Activated CD4-positive, alpha-beta T cell treated with anti-CD3 and anti-CD28 coated beads, Interleukin-2, amount 10 ng/mL, durations not matched to agents 7 days and 5 days (primary cell): ENCODE results near the gene ADIRF. TPM values are rescaled to one million over a fixed set of nuclear protein-coding genes. Genes with fewer than 3 reads are reported as not detected.

Experiments used
- CTCF ChIA-PET: fragments of 350-600 bp; sonication (Branson Sonifier 250); formaldehyde crosslinking; loops from one replicate; lab custom pipeline; 2021; ENCODE audit warnings: antibody characterized with exemption; lab: Charles Lee
- POLR2A ChIA-PET: fragments of 350-600 bp; sonication (Branson Sonifier 250); formaldehyde crosslinking; loops from one replicate; lab custom pipeline; 2021; ENCODE audit warnings: antibody characterized with exemption; lab: Charles Lee
- DNase-seq: peaks from one replicate; pipeline ENCODE4 v3.0.0-alpha.2; 2020
- H3K27ac Mint-ChIP-seq: one replicate; pipeline ENCODE4 v1.8.0; 2021; ENCODE audit warnings: mild to moderate bottlenecking, moderate library complexity, mixed read lengths
- H3K27me3 Mint-ChIP-seq: one replicate; pipeline ENCODE4 v1.8.0; 2021; ENCODE audit warnings: mixed read lengths
- H3K36me3 Mint-ChIP-seq: one replicate; pipeline ENCODE4 v1.8.0; 2021; ENCODE audit warnings: low read depth, mixed read lengths
- H3K4me1 Mint-ChIP-seq: one replicate; pipeline ENCODE4 v1.8.0; 2021; ENCODE audit warnings: mixed read lengths
- H3K4me3 Mint-ChIP-seq: one replicate; pipeline ENCODE4 v1.8.0; 2021; ENCODE audit warnings: mild to moderate bottlenecking, moderate library complexity, mixed read lengths
- H3K9me3 Mint-ChIP-seq: one replicate; pipeline ENCODE4 v1.8.0; 2021; ENCODE audit warnings: mixed read lengths
- total RNA-seq, 2 experiments: library from RNA; stranded (reverse); gene quantifications; one replicate each; pipeline ENCODE4 v1.2.3, GENCODE V29; 2021

Gene ADIRF
- total RNA-seq, 2 experiments from 2014 or later = not detected

DNA sequence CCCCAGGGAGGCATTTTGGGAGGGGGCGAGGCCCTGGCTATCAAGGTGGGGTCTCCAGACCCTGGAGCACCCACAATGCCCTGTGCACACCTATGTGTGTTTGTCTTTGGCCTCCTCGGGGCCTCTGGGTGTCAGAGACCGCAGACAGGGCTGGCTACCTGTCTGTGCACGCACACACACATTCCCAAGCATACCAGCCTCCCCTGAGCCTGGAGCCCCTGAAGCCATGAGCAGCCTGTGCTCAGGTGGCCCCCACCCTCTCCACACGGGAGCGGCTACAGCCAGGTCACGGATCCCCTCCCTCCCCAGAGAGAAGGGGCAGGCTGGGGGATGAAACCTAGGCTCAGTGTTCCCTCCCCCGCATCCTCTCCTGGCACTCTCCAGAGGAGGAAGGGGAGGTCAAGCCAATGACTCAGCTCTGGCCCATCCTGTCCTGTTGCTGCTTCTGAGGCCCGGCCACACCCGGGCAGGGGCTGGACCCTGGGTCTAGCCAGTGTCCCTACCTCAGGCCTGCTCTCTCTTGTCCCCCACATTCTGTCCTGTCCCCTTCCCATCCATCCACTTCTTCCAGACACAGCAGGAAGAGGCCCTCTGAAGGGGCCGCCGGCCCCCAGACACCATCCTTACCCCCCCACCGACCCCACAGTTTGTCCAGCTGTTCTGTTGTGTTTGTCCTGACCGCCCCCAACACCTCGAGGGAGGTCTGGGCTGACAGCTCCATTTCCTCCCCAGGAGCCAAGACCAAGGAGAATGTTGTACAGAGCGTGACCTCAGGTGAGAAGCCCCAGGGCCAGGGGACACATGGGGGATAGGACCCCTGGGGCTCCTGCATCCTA is 9.2 kb upstream of the ADIRF start:
- Mint-ChIP-seq H3K36me3 (no peaks in the 10 kb centered on the region), H3K4me3 (no peak overlapping the region), H3K4me1 (peaks cover 3% of the 10 kb centered on the region), H3K27ac (peak overlapping the region; percentile 50), H3K9me3 (peaks cover under 1% of the 10 kb centered on the region), H3K27me3 (no peaks in the 10 kb centered on the region)
- POLR2A ChIA-PET = no interaction called here
- CTCF ChIA-PET = interaction anchor here (2.0 to 2.3 kb wide), 2 partner anchors 10 to 20 kb away, joined by 12 to 14 read pairs; no protein-coding TSS in a partner anchor
- DNase-seq = no peak

DNA sequence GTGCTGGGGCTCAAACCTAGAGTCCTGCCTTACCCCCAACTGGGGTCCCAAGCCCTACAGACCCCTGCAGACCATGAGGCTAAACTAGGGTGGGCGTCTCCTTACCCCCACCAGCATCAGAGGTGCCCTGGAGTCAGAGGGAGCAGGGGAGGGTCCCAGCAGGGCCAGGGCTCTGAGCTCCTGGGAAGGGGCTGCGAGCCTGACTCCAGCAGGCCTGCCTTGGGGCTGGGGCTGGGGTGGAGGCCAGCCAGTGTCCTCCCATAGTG is 8.6 kb upstream of the ADIRF start:
- H3K36me3 Mint-ChIP-seq = no peaks in the 10 kb centered on the region
- POLR2A ChIA-PET = no interaction called here
- DNase-seq = no peak
- CTCF ChIA-PET = interaction anchor here (1.2 to 2.3 kb wide), 3 partner anchors 10 to 271 kb away, joined by 3 to 14 read pairs (median 12); no protein-coding TSS in a partner anchor
- no peaks in the 10 kb centered on the region for H3K27me3 Mint-ChIP-seq
- no peak overlapping the region for H3K27ac Mint-ChIP-seq
- H3K4me1 Mint-ChIP-seq = peaks cover 3% of the 10 kb centered on the region
- H3K9me3 Mint-ChIP-seq = no peaks in the 10 kb centered on the region
- H3K4me3 Mint-ChIP-seq = no peak overlapping the region

DNA sequence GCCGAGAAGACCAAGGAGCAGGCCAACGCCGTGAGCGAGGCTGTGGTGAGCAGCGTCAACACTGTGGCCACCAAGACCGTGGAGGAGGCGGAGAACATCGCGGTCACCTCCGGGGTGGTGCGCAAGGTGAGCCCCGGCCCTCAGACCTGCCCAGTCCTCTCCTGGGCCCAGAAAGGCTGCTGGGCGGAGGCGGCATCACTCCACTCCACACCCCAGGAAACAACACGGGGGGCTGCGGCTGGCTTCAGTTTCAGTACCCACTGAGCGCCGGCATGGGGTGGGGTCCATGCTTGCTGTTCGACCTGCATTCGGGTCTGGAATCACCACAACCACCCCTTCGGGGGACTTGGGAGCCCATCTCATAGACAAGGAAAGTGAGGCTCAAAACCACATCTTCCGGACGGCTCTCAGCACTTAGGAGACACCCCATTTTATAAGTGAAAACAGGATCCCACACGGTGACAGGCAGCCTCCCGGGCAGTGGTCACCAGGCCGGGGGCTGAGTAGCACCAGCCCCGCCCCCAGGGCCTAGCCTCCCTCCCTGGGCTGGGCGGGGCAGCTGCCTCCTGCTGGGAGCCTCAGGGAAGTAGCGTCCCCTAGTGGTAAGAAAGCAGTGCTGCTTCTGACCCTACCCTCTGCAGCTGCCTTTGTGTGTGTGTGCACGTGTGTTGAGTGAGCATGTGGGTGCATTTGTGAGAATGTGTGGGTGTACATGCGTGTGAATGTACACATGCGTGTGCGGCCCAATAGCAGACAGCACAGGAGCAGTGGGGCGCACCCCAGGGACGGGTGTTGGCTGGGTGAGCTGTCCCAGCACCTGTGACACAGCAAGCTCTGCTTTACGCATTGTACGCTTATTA is 8.0 kb upstream of the ADIRF start:
- Mint-ChIP-seq H3K4me3 (no peak overlapping the region), H3K4me1 (peaks cover 3% of the 10 kb centered on the region), H3K9me3 (no peaks in the 10 kb centered on the region), H3K27ac (no peak overlapping the region), H3K36me3 (no peaks in the 10 kb centered on the region), H3K27me3 (no peaks in the 10 kb centered on the region)
- CTCF ChIA-PET = interaction anchor here (0.6 to 2.3 kb wide), 9 partner anchors 9 to 272 kb away, joined by 3 to 14 read pairs (median 4); no protein-coding TSS in a partner anchor
- peak; percentile 42 for DNase-seq
- POLR2A ChIA-PET = no interaction called here

DNA sequence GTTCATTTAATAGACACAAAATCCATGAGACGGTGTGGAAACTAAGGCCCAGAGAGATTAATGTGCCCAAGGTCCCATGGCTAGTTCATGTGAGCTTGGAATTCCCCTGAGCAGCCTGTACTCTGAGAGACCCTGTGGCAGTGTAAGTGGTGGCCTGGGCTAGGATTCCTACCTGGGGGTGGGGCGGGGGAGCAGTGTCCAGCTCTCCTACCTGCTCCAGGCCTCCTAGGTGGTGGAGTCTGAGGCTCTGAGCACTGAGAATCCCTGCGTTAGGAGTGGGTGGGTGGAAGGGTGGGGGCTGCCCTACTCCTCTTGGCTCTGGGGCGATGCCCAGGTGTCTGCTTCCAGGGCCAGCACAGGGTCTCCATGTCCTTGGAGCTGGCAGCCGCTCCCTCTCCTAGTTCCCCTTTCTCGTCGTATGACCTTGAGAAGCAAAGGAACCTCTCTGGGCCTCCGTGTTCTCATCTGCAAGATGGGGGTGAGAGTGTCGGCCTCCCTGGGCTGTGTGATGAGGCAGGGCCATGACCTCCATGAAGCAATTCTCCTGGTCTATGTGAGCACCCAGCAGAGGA is 7.3 kb upstream of the ADIRF start:
- CTCF ChIA-PET = interaction anchor here (0.6 to 2.3 kb wide), 8 partner anchors 8 to 272 kb away, joined by 3 to 14 read pairs (median 4); no protein-coding TSS in a partner anchor
- Mint-ChIP-seq H3K4me3 (no peak overlapping the region), H3K4me1 (peaks cover 7% of the 10 kb centered on the region), H3K27ac (no peak overlapping the region), H3K9me3 (no peaks in the 10 kb centered on the region), H3K27me3 (no peaks in the 10 kb centered on the region), H3K36me3 (no peaks in the 10 kb centered on the region)
- DNase-seq = no peak
- POLR2A ChIA-PET = no interaction called here

DNA sequence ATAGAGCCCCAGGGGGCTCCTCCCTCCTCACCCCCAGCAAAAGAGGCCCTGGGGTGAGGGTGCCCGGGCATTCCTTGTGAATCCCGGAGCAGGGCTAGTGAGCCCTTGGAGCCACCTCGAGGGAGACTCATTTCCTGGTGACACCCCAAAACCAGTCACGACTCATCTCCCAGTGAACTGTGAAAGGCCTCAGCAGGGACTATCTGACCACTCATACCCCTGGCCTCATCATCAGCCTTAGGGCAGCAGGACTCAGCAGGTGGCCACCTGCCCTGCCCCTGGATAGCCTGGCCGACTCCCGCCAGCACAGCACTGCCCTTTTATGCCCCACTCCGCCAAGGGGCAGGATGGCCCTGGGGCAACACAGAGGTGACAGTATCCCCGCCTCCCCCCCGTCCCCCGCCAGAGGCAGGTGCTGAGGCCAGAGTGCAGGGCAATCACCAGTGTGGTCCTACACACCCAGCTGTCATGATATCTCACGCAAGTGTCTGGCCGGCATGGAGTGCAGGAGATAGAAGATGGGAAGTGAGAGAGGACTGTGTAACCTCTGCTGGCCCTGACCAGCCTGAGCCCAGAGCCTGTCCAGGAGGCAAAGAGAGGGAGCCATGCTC is 6.7 kb upstream of the ADIRF start:
- ChIA-PET POLR2A (no interaction called here), CTCF (interaction anchor here (0.6 kb wide), 1 partner anchor 22 kb away, joined by 3 read pairs; no protein-coding TSS in a partner anchor)
- Mint-ChIP-seq H3K9me3 (no peaks in the 10 kb centered on the region), H3K27me3 (no peaks in the 10 kb centered on the region), H3K27ac (no peak overlapping the region), H3K4me3 (no peak overlapping the region), H3K36me3 (no peaks in the 10 kb centered on the region), H3K4me1 (peaks cover 14% of the 10 kb centered on the region)
- DNase-seq = no peak

DNA sequence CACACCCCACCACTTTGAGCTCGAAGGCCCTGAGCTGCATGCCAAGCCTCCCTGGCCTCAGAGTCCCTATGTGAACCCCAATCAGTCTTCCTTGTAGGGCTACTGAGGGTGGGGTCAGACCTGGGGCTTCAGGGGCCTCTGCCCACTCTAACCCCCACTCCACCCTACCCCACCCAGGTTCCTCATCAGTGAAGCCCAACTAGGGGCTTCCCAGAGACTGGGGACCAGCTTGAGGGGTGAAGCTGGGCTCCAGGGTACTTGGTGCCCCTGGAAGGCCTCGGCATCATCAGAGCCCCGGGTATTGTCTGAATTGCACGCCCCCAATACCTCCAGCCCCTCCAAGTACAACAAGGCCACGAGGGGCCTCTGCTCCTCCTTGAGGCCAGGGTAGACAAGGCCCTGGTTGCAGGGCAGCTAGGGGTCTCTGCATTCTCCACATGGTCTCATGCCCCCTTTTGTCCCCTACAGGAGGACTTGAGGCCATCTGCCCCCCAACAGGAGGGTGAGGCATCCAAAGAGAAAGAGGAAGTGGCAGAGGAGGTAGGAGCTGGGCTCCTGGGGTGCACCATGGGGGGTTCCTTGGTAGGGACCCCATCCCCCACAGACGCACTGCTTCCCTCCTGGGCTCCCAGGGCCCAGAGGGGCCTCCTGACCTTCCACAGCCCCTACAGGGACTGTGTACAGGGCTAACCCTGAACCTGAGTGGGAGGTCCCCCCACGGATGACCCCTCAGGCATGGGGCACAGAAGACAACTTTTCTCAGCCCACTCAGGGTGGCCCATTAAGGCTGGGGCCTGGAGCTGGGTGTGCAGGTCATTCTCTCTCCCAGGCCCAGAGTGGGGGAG is 5.9 kb upstream of the ADIRF start:
- CTCF ChIA-PET = interaction anchor here (0.5 to 1.3 kb wide), 4 partner anchors 8 to 276 kb away, joined by 3 to 4 read pairs (median 3); no protein-coding TSS in a partner anchor
- Mint-ChIP-seq H3K27me3 (no peaks in the 10 kb centered on the region), H3K27ac (no peak overlapping the region), H3K9me3 (no peaks in the 10 kb centered on the region), H3K4me1 (peaks cover 15% of the 10 kb centered on the region), H3K36me3 (no peaks in the 10 kb centered on the region), H3K4me3 (no peak overlapping the region)
- POLR2A ChIA-PET = no interaction called here
- no peak for DNase-seq

DNA sequence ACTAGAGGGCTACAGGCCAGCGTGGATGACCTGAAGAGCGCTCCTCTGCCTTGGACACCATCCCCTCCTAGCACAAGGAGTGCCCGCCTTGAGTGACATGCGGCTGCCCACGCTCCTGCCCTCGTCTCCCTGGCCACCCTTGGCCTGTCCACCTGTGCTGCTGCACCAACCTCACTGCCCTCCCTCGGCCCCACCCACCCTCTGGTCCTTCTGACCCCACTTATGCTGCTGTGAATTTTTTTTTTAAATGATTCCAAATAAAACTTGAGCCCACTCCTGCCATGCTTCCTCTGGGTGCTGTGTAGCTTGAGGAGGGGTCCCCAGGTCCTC is 5.3 kb upstream of the ADIRF start:
- CTCF ChIA-PET = interaction anchor here (0.5 to 1.3 kb wide), 3 partner anchors 9 to 276 kb away, joined by 3 to 4 read pairs (median 3); no protein-coding TSS in a partner anchor
- POLR2A ChIA-PET = no interaction called here
- H3K4me1 Mint-ChIP-seq = peaks cover 18% of the 10 kb centered on the region

DNA sequence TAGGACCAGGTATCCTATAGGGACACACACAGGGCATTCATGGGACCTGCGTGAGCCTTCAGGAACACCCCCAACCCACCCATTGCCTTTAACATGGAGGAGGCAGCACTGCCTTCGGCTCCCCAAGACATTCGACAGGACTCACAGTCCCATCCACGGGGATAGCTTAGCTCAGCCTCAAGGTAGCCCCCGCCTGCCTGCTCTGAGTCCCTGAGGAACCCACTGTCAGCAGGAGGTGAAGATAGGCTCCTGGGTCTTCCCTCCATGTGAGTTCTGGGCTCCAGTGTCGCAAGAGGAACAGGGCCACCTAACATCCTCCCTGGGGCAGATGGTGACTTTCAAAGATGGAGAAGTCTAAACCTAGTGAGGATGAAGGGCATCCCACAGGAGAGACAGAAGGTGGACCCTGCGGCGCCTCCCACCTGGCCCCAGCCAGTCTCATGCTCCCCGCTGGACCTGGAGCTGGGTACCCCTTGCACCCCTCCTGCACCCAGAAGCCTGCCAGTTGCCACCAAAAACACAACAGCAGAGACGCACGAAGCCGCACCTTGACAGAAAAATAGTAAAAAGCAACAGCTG is 4.9 kb upstream of the ADIRF start:
- ChIA-PET CTCF (interaction anchor here (1.3 to 1.5 kb wide), 2 partner anchors 11 to 18 kb away, joined by 4 to 5 read pairs; no protein-coding TSS in a partner anchor), POLR2A (no interaction called here)
- no peaks in the 10 kb centered on the region for H3K9me3 Mint-ChIP-seq
- H3K27ac Mint-ChIP-seq = no peak overlapping the region
- no peak for DNase-seq
- H3K36me3 Mint-ChIP-seq = no peaks in the 10 kb centered on the region
- peaks cover 6% of the 10 kb centered on the region for H3K27me3 Mint-ChIP-seq
- no peak overlapping the region for H3K4me3 Mint-ChIP-seq
- H3K4me1 Mint-ChIP-seq = peaks cover 18% of the 10 kb centered on the region

More for the DNA sequence above, 5.3 kb upstream of the ADIRF start:
- DNase-seq = no peak
- Mint-ChIP-seq H3K4me3 (no peak overlapping the region), H3K36me3 (no peaks in the 10 kb centered on the region), H3K27ac (no peak overlapping the region), H3K9me3 (no peaks in the 10 kb centered on the region), H3K27me3 (peaks cover 5% of the 10 kb centered on the region)

DNA sequence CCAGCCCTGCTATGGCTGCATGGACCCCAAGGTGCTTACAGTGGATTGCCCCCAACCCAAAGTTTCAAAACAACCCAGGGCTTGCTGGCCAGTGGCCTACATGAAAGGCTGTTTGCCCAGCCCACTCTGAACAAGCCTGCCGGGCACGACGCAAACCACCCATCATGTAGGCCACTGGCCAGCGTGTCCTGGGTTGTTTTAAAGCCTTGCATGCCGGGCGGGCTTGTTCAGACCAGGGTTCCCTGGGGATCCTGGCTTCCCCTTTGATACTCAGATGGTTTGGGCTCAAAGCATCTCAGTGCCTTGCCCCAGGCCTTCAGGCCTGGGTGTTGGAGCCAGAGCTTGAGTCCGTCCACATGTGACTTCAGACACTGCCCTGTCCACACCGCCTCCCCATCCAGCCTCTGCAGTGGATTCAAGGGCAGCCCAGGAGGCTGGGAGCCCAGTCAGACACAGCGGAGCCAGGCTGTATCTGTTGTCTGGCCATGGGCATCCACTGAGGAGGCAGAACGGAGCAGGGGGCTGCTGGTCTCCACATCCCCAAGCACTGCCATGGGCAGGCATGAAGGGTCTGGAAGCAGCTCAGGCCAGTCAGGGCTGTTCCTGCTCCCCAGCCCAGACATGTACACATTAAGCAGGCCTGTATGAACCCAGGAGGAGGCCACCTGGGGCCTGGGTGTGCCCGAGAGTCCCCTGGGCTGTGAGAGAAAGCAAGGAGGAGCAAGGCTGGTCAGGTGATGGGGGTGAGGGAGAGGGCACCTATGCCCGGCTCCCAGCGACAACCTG is 4.0 kb upstream of the ADIRF start:
- no peak for DNase-seq
- Mint-ChIP-seq H3K4me3 (no peak overlapping the region), H3K9me3 (no peaks in the 10 kb centered on the region), H3K27me3 (peaks cover 12% of the 10 kb centered on the region), H3K27ac (no peak overlapping the region), H3K4me1 (peaks cover 18% of the 10 kb centered on the region), H3K36me3 (no peaks in the 10 kb centered on the region)
- ChIA-PET CTCF (interaction anchor here (1.5 kb wide), 1 partner anchor 12 kb away, joined by 5 read pairs; no protein-coding TSS in a partner anchor), POLR2A (no interaction called here)

DNA sequence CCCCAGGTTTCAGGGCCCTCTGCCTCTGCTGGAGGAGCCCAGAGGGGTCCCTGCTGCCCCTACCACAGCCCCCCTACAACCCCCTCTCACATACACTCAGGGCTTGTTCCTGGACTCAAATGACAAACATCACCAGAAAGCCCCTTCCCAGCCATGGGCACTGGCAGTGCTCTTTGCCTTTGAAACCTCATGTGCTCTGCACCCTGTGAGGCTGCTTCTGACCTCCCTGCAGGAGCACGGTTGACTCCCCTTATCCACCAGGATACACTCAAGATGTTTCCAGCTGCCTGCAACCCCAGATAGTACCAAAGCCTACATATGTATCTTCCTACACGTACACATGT is 3.5 kb upstream of the ADIRF start:
- Mint-ChIP-seq H3K4me3 (no peak overlapping the region), H3K36me3 (no peaks in the 10 kb centered on the region), H3K4me1 (peaks cover 18% of the 10 kb centered on the region), H3K27me3 (peaks cover 15% of the 10 kb centered on the region), H3K9me3 (no peaks in the 10 kb centered on the region), H3K27ac (no peak overlapping the region)
- no peak for DNase-seq
- CTCF ChIA-PET = interaction anchor here (1.5 kb wide), 1 partner anchor 13 kb away, joined by 5 read pairs; no protein-coding TSS in a partner anchor
- POLR2A ChIA-PET = no interaction called here
